CD14-positive monocyte (primary cell): ENCODE data around the gene VSIR. TPM values are rescaled to one million over a fixed set of nuclear protein-coding genes. Genes with fewer than 3 reads are reported as not detected.

Experiments used
- DNase-seq, 3 donors: peaks; one replicate each; pipeline ENCODE4 v3.0.0-alpha.2; 2011 to 2022
- H2AFZ ChIP-seq: 2 replicates; pipeline ENCODE4 v1.6.0; 2012; ENCODE audit warnings: mild to moderate bottlenecking, low read depth, low read length, inconsistent platforms; ENCODE audit not compliant: insufficient read depth, poor library complexity, severe bottlenecking
- H3K27ac ChIP-seq, 2 donors: 1 replicate in 1 of 2; 2 replicates in 1 of 2; pipeline ENCODE4 v1.5.1; 2012 to 2013; ENCODE audit warnings: low read length in 2 of 2, control low read depth in 1 of 2, inconsistent platforms in 1 of 2, low read depth in 1 of 2, mild to moderate bottlenecking in 1 of 2
- H3K27me3 ChIP-seq, 2 donors: one replicate each; pipeline versions ENCODE4 v1.6.0 to v1.6.1; 2011 to 2013; ENCODE audit warnings: low read length in 2 of 2; ENCODE audit not compliant: control insufficient read depth in 2 of 2, insufficient read depth in 2 of 2
- H3K36me3 ChIP-seq, 2 donors: replicated peaks in 1 of 2; 1 replicate in 1 of 2; 2 replicates in 1 of 2; pipeline versions ENCODE4 v1.5.1 to v1.6.1; 2012 to 2013; ENCODE audit warnings: low read length in 2 of 2, control low read depth in 1 of 2, inconsistent platforms in 1 of 2, mild to moderate bottlenecking in 1 of 2; ENCODE audit not compliant: insufficient read depth in 2 of 2, control insufficient read depth in 1 of 2
- H3K4me1 ChIP-seq, 2 donors: 1 replicate in 1 of 2; 2 replicates in 1 of 2; pipeline versions ENCODE4 v1.5.1 to v1.6.1; 2012 to 2013; ENCODE audit warnings: low read length in 2 of 2, control low read depth in 1 of 2, inconsistent platforms in 1 of 2, mild to moderate bottlenecking in 1 of 2, moderate library complexity in 1 of 2; ENCODE audit not compliant: insufficient read depth in 2 of 2, control insufficient read depth in 1 of 2
- H3K4me2 ChIP-seq: replicated peaks from 2 replicates; pipeline ENCODE3; 2012; ENCODE audit warnings: low read length, moderate library complexity, mild to moderate bottlenecking; ENCODE audit not compliant: poor library complexity, severe bottlenecking; ENCODE audit errors: extremely low read depth
- H3K4me3 ChIP-seq, 3 experiments: fragments of 200-600 bp in 1 of 3; sonication (generic) in 1 of 3; replicated peaks in 1 of 3; 1 replicate in 2 of 3; 2 replicates in 1 of 3; pipeline ENCODE4 v1.5.1; 2011 to 2013; ENCODE audit warnings: low read length in 3 of 3, mild to moderate bottlenecking in 3 of 3, control low read depth in 2 of 3, low read depth in 2 of 3, inconsistent platforms in 1 of 3, moderate library complexity in 1 of 3
- H3K79me2 ChIP-seq: 2 replicates; pipeline ENCODE4 v1.6.0; 2012; ENCODE audit warnings: mild to moderate bottlenecking, control low read depth, inconsistent platforms, low read length, moderate library complexity; ENCODE audit not compliant: insufficient read depth
- H3K9ac ChIP-seq: 2 replicates; pipeline ENCODE4 v1.6.0; 2017; ENCODE audit warnings: low read length, mild to moderate bottlenecking; ENCODE audit not compliant: insufficient read depth, poor library complexity, severe bottlenecking
- H3K9me3 ChIP-seq, 2 donors: replicated peaks in 1 of 2; 1 replicate in 1 of 2; 2 replicates in 1 of 2; pipeline versions ENCODE4 v1.5.1 to v1.6.1; 2012 to 2013; ENCODE audit warnings: low read length in 2 of 2, control low read depth in 1 of 2; ENCODE audit not compliant: control insufficient read depth in 1 of 2, insufficient read depth in 1 of 2
- H4K20me1 ChIP-seq: 2 replicates; pipeline ENCODE4 v1.6.0; 2012; ENCODE audit warnings: mild to moderate bottlenecking, low read length, control low read depth, moderate library complexity; ENCODE audit not compliant: insufficient read depth
- H3K27ac Mint-ChIP-seq, 7 donors: one replicate each; pipeline ENCODE4 v1.8.0; 2020; ENCODE audit warnings: mild to moderate bottlenecking in 7 of 7, mixed read lengths in 7 of 7, moderate library complexity in 6 of 7, inconsistent platforms in 2 of 7
- H3K27me3 Mint-ChIP-seq, 3 donors: one replicate each; pipeline ENCODE4 v1.8.0; 2021 to 2022; ENCODE audit warnings: low read depth in 3 of 3, mild to moderate bottlenecking in 3 of 3, mixed read lengths in 3 of 3, moderate library complexity in 3 of 3, inconsistent platforms in 1 of 3
- H3K36me3 Mint-ChIP-seq, 2 donors: one replicate each; pipeline ENCODE4 v1.8.0; 2020; ENCODE audit warnings: mixed read lengths in 2 of 2, inconsistent platforms in 1 of 2, mild to moderate bottlenecking in 1 of 2
- H3K4me1 Mint-ChIP-seq: one replicate; pipeline ENCODE4 v1.8.0; 2020; ENCODE audit warnings: mild to moderate bottlenecking, mixed read lengths
- H3K4me3 Mint-ChIP-seq, 2 donors: one replicate each; pipeline ENCODE4 v1.8.0; 2020; ENCODE audit warnings: mild to moderate bottlenecking in 2 of 2, mixed read lengths in 2 of 2, moderate library complexity in 1 of 2
- H3K9me3 Mint-ChIP-seq, 7 donors: one replicate each; pipeline ENCODE4 v1.8.0; 2020 to 2022; ENCODE audit warnings: mixed read lengths in 7 of 7, mild to moderate bottlenecking in 6 of 7, moderate library complexity in 6 of 7, inconsistent platforms in 2 of 7
- WGBS: methylation state at CpG from one replicate; pipeline ENCODE4 v1.1.5; 2013; ENCODE audit warnings: missing lambda C conversion rate; ENCODE audit not compliant: insufficient coverage; 5-methylcytosine and 5-hydroxymethylcytosine counted together
- intact Hi-C, 2 donors: fragments of 100-400 bp; cut with micrococcal nuclease; formaldehyde crosslinking; loops; one replicate each; pipeline versions ENCODE4 v1.15.0 to v1.15.1; 2023
- polyA plus RNA-seq, 3 donors: library from polyadenylated mRNA; depleted of rRNA in 1 of 3; unstranded in 2 of 3; stranded (reverse) in 1 of 3; fragments of 300-500 nt in 2 of 3; fragments of >200 nt in 1 of 3; fragmentation: Illumina TruSeq in 2 of 3; gene quantifications; 1 replicate in 2 of 3; 2 replicates in 1 of 3; pipeline ENCODE4 v1.2.3, GENCODE V29; 2012 to 2021
- TF ChIP-seq, protein P1 (sequence below): fragments of 200-600 bp; IDR thresholded peaks from one replicate; pipeline ENCODE4 v1.8.0; 2022; ENCODE audit warnings: antibody characterized with exemption, mild to moderate bottlenecking

The VSIR gene
- polyA plus RNA-seq, 3 donors = 635 to 1,133 (median 801) TPM

DNA sequence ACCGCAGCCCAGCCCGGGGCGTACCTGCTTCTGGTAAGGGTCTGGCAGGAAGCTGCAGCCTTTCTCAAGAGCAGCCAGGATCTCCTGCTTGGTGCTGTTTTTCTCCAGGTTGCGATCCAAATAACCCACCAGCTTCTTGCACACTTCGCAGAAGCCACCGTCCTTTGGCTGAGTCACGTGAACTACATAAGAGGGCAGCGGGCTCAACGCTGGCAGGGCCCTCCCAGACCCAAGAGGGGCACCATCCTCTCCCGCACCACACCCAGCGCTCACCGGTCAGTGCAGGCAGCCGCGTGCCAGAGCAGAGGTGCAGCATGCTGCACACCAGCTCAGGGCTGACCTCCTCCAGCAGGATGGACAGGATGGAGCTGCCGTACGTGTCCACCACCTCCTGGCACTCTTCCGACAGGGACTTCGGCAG is 46.1 kb upstream of the VSIR start:
- H3K4me3 Mint-ChIP-seq = no peak overlapping the region
- peaks cover 94% of the 10 kb centered on the region for H3K4me1 Mint-ChIP-seq
- Histone ChIP-seq H3K27ac (peak overlapping the region; percentile 89 to 95), H3K4me2 (peak overlapping the region; percentile 40), H2AFZ (no peak overlapping the region), H3K9ac (peak overlapping the region; percentile 58), H3K4me1 (peaks cover 99% of the 10 kb centered on the region in 2 donors), H3K36me3 (peaks cover 96 to 100% of the 10 kb centered on the region in 2 donors), H3K27me3 (no peaks in the 10 kb centered on the region), H3K9me3 (no peaks in the 10 kb centered on the region), H4K20me1 (peaks cover 100% of the 10 kb centered on the region), H3K4me3 (peak overlapping the region in 1 of 3 experiments; percentile 46), H3K79me2 (peaks cover 91% of the 10 kb centered on the region)
- peaks cover 0 to 4% (median 0%) of the 10 kb centered on the region in 3 donors for H3K27me3 Mint-ChIP-seq
- TF ChIP-seq, protein P1, sequence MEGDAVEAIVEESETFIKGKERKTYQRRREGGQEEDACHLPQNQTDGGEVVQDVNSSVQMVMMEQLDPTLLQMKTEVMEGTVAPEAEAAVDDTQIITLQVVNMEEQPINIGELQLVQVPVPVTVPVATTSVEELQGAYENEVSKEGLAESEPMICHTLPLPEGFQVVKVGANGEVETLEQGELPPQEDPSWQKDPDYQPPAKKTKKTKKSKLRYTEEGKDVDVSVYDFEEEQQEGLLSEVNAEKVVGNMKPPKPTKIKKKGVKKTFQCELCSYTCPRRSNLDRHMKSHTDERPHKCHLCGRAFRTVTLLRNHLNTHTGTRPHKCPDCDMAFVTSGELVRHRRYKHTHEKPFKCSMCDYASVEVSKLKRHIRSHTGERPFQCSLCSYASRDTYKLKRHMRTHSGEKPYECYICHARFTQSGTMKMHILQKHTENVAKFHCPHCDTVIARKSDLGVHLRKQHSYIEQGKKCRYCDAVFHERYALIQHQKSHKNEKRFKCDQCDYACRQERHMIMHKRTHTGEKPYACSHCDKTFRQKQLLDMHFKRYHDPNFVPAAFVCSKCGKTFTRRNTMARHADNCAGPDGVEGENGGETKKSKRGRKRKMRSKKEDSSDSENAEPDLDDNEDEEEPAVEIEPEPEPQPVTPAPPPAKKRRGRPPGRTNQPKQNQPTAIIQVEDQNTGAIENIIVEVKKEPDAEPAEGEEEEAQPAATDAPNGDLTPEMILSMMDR = no peak
- H3K9me3 Mint-ChIP-seq = no peaks in the 10 kb centered on the region
- 94% methylated on average over 16 of the region's 18 CpGs for WGBS
- peaks cover 96 to 97% of the 10 kb centered on the region in 2 donors for H3K36me3 Mint-ChIP-seq
- peak overlapping the region; percentile 96 to 98 (median 98) for H3K27ac Mint-ChIP-seq
- intact Hi-C loops = loop anchor here in 1 of 2 donors (10.0 kb wide), 1 partner anchor 505 kb away; the partner anchor contains the start of gene SLC29A3
- DNase-seq = no peak

GRCh38 chr10:71818674-71819260 is 45.4 kb upstream of the VSIR start:
- peak overlapping the region; percentile 21 to 48 for H3K4me3 Mint-ChIP-seq
- peak overlapping the region; percentile 58 for H3K9ac ChIP-seq
- no peak overlapping the region for H2AFZ ChIP-seq
- peaks cover 97 to 99% of the 10 kb centered on the region in 2 donors for H3K4me1 ChIP-seq
- peak overlapping the region; percentile 89 to 95 for H3K27ac ChIP-seq
- peaks cover 96% of the 10 kb centered on the region for H3K4me1 Mint-ChIP-seq
- peaks cover 100% of the 10 kb centered on the region for H4K20me1 ChIP-seq
- peaks cover 96 to 98% of the 10 kb centered on the region in 2 donors for H3K36me3 Mint-ChIP-seq
- DNase-seq = no peak
- peak overlapping the region in 1 of 3 experiments; percentile 46 for H3K4me3 ChIP-seq
- WGBS = 91% methylated on average over 6 of the region's 14 CpGs
- H3K36me3 ChIP-seq = peaks cover 94 to 100% of the 10 kb centered on the region in 2 donors
- peaks cover 87% of the 10 kb centered on the region for H3K79me2 ChIP-seq
- TF ChIP-seq, protein P1 = no peak
- no peaks in the 10 kb centered on the region for H3K9me3 ChIP-seq
- peak overlapping the region; percentile 40 for H3K4me2 ChIP-seq
- H3K27me3 ChIP-seq = no peaks in the 10 kb centered on the region
- H3K27ac Mint-ChIP-seq = peak overlapping the region; percentile 96 to 98 (median 98)
- H3K9me3 Mint-ChIP-seq = no peaks in the 10 kb centered on the region
- peaks cover 0 to 4% (median 0%) of the 10 kb centered on the region in 3 donors for H3K27me3 Mint-ChIP-seq
- intact Hi-C loops = loop anchor here in 1 of 2 donors (10.0 kb wide), 1 partner anchor 504 kb away; the partner anchor contains the start of gene SLC29A3
